Inferior parietal cortex (tissue), 1 donor: ENCODE results near the gene EPB41L1.

Experiments used
- DNase-seq: peaks from one replicate; pipeline ENCODE4 v3.0.0-alpha.2; 2016; ENCODE audit errors: extremely low spot score

The EPB41L1 gene

DNA sequence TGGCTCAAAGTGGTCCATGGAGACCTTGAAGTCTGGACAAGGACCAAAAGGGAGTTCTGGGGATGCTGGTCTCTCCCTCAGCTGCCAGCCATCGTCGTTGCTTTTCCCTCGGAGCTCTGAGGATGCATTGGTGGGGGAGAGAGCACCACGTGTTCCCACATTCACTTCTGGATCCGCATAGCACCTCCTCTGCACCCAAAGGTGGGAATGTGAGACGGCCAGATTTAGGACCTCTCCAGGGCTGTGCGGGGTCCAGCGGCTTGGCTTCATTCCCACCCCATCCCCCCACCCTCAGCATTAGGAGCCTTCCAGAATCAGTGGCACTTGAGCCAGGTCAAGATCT is 1.1 kb downstream of the EPB41L1 start:
- peak; percentile 39 for DNase-seq

- DNase-seq: peak; percentile 29
Measured at GRCh38 chr20:36155991-36156390, 1.5 kb downstream of the EPB41L1 start.

GRCh38 chr20:36157610-36158009 is 3.1 kb downstream of the EPB41L1 start:
- DNase-seq: no peak

- no peak for DNase-seq
Measured at GRCh38 chr20:36158160-36158741, 3.7 kb downstream of the EPB41L1 start.

- no peak for DNase-seq
Measured at GRCh38 chr20:36159833-36160232, 5.3 kb downstream of the EPB41L1 start.

- DNase-seq: peak; percentile 24
Measured at GRCh38 chr20:36162272-36162966, 7.9 kb downstream of the EPB41L1 start.

GRCh38 chr20:36167902-36168503 is 13.5 kb downstream of the EPB41L1 start:
- DNase-seq: no peak

DNA sequence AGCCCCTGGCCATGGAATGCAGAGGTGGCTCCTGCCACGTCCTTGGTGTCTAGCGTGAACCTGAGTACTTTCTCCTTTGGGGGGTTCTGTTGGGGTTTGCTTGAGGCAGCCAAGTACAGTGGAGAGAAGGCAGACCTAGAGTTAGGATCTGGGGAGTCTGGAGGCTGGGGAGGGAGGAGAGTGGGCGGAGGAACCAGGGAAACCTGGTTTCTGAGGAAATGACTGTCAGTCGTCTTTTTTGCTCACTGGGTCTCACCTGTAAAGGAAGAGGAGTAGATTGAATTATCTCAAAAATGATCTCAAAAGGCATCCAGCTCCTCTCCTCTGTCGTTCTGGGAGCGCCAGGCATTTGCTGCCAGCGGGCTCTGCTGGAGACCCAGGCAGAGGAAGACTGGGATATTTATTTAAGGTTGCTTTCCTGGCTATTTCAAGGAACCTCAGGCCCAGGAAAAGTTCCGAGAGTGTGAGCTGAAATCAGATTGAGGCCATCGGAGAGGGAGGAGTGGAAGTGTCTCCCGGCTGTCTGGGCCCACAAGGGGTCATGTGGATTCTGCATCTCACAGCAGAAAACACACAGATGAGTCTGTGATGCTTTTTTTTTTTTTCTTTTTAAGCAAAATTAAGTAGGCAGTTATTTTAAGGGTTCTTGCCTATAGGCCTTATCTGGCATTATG is 16.1 kb downstream of the EPB41L1 start:
- no peak for DNase-seq

- DNase-seq: peak; percentile 44
Measured at GRCh38 chr20:36173451-36173933, 19.0 kb downstream of the EPB41L1 start.

DNA sequence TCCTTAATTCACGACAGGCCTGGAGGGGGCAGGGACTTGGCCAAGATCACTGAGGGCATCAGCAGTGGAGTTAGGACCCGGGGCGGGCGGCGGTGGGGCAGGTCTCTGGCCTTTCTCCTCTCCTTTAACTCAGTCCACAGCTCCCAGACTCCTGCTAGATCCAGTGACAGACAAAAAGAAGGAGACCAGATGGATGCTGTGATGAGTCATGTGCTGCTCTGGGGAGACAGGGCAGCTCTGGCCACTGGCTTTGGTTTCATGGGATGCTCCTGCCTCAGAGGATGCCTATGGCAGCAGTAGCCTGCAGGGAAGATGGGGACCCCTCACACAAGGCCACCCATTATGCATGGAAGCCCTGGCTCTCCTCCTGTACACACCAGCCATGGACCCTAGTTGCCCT is 20.5 kb downstream of the EPB41L1 start:
- DNase-seq: no peak

- no peak for DNase-seq
Measured at GRCh38 chr20:36175475-36175995, 21.0 kb downstream of the EPB41L1 start.

DNA sequence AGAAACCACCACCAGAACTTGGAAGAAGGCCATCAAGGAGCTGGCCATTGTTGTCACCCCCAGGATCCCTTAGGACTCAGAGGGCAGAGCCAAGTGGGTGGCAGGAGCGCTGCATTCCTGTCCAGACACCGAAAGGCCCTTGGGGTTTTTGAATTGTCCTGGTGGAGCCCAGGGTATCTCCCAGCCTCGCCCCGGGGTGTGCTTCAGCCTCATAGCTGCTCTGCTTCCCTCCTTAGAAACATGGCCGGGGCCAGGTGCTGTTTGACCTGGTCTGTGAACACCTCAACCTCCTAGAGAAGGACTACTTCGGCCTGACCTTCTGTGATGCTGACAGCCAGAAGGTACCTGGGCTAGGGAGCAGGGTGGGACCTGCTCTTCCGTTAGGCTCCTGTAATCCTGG is 23.2 kb downstream of the EPB41L1 start:
- DNase-seq: no peak

GRCh38 chr20:36179170-36179945 is 24.8 kb downstream of the EPB41L1 start:
- no peak for DNase-seq

GRCh38 chr20:36180323-36180722 is 25.8 kb downstream of the EPB41L1 start:
- DNase-seq: no peak

DNA sequence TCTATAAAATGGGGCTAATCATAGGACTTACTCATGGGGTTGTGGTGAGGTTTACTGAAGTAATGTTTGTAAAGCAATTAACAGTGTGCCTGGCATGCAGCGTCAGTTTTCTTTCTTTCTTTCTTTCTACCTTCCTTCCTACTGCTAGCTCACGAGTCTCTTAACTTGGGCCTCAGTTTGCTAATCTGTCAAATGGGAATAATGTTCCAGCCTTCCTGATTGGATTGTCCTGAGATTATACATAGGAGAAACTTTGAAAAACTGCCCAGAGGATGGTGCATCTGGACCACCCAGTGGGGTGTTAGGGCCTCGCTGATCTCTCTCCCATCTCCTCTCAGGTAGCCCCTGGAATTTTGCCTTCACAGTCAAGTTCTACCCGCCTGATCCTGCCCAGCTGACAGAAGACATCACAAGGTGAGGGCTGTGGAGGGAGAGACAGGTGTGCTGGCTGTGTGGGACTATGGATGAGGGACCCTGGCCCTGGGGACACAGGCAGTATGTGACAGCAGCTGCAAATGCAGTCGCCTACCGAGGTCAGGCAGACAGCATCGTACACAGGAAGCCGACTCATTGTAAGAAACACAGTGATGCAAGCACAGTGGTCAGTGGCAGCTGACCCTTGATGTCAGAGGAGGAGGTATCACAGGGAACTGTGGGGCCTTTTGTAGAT is 27.5 kb downstream of the EPB41L1 start:
- DNase-seq: no peak

DNA sequence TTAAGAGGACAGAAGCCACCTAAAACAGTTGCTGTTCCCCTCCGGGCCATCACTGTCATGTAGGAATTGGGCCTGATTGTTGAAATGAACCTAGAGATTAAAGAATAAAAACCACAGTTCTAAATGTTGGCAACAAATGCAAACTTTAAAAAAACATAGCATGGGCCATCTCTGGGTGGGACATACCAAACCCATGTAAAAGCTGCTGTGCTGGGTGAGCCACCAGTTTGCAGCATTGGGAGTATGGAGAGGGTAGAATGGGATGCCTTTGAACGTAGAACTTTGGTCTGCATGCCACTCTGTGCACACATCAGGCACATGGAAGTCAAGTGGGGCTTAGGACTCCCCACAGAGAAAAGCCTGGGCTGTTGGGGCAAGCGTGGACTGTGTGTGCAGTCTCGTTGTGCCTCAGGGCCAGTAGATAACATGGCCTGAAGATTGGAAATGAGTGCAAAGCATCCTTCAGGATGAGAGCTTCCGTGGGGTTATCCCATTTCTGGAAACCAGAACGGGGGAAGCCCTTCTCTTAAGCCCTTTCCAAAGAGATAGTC is 28.1 kb downstream of the EPB41L1 start:
- DNase-seq: no peak

DNA sequence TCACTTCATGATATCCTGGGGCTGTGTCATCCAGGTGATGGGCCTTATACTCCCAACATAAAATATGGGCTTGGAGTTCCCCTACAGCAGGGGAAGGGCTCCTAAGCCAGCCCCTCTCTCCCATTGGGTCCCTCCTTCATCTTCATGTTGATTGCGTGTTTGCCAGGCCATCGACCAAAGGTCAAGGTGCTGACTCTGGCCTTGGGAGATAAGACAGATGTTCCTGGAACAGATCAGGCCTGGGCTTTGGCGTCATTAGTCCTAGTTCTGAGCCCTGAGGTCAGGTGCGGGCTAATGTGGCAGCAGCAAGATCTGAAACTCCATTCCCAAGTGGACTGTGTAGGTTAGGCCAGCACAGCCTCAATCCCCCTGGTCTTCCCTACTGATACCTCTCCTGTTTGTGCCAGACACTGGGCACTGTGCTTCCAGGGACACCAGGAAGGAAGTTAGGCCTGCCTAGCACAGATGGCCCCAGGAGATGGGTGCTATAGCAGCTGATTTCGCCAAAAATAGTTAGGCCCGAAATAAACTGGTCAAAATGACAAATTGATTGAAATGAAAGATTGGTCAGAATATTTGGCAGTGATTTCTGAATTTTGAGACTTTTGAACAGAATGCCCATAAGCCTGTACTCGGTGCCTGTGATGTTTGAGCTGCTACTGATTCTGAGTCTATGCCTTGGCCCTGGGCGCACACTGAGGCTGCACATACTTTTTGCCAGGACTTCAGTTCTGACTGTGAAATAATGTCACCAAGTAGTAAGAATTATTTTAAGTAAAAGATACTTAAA is 28.8 kb downstream of the EPB41L1 start:
- peak; percentile 33 for DNase-seq

DNA sequence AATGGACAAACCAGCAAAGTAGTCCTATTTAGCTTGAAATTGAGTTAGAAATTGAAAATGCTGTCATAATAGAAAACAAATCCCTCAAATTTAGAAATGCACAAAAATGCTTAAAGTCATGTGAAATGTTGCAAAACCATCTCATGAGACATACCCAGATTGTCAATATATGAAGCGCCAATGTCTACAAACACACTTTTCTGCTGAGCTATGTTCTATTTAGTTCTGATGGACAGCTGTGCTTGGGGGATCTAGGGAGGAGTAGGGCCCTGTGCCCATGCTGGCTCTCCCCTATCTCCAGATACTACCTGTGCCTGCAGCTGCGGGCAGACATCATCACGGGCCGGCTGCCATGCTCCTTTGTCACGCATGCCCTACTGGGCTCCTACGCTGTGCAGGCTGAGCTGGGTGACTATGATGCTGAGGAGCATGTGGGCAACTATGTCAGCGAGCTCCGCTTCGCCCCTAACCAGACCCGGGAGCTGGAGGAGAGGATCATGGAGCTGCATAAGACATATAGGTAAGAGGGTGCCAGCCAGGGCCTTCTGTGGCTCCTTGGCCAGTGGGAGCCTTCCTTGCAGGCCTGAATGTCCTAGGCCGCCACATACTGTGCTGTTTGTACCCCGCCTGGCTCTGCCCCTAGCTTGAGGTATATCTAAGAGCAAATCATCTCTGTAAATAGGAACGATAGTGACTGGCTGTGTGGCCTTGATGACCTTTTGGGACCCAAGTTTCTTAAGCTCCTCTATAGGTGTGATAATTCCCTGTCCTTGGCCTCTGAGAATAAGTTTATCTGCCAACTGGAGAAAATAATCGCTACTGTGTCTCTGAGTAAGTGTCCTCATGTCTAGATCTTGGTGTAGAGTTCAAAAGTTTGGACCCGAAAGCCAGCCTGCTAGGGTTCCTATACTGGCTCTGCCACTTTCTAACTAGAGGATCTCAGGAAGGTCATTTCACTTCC is 30.6 kb downstream of the EPB41L1 start:
- DNase-seq: no peak
